Progenitor cell of endocrine pancreas (in vitro differentiated cells): ENCODE results near the gene PMFBP1. TPM values are rescaled to one million over a fixed set of nuclear protein-coding genes. Genes with fewer than 3 reads are reported as not detected.

Experiments
- DNase-seq: peaks from one replicate; pipeline ENCODE4 v3.0.0; 2021; ENCODE audit warnings: low spot score; ENCODE audit not compliant: unreplicated experiment
- H3K27ac Mint-ChIP-seq: 2 replicates; pipeline ENCODE4 v1.8.0; 2021; ENCODE audit warnings: mild to moderate bottlenecking, moderate library complexity, mixed read lengths
- H3K27me3 Mint-ChIP-seq: 2 replicates; pipeline ENCODE4 v1.8.0; 2021; ENCODE audit warnings: mixed read lengths
- H3K36me3 Mint-ChIP-seq: 2 replicates; pipeline ENCODE4 v1.8.0; 2022; ENCODE audit warnings: mixed read lengths; ENCODE audit not compliant: insufficient read depth
- H3K4me1 Mint-ChIP-seq: 2 replicates; pipeline ENCODE4 v1.8.0; 2021; ENCODE audit warnings: low read depth, mixed read lengths
- H3K4me3 Mint-ChIP-seq: 2 replicates; pipeline ENCODE4 v1.8.0; 2021; ENCODE audit warnings: low read depth, mild to moderate bottlenecking, moderate library complexity, mixed read lengths
- H3K9me3 Mint-ChIP-seq: 2 replicates; pipeline ENCODE4 v1.8.0; 2021; ENCODE audit warnings: low read depth, mixed read lengths
- total RNA-seq: library from RNA; stranded (reverse); gene quantifications from 2 replicates; pipeline ENCODE4 v1.2.1, GENCODE V29; 2021
- TF ChIP-seq, protein P1 (sequence below): fragments of 200-600 bp; sonication (generic); IDR thresholded peaks from one replicate; pipeline ENCODE4 v1.5.0; 2021; ENCODE audit warnings: antibody characterized with exemption, mild to moderate bottlenecking; ENCODE audit not compliant: unreplicated experiment

Gene PMFBP1
- total RNA-seq, 1 donor from 2014 or later, result 3.9 TPM

DNA sequence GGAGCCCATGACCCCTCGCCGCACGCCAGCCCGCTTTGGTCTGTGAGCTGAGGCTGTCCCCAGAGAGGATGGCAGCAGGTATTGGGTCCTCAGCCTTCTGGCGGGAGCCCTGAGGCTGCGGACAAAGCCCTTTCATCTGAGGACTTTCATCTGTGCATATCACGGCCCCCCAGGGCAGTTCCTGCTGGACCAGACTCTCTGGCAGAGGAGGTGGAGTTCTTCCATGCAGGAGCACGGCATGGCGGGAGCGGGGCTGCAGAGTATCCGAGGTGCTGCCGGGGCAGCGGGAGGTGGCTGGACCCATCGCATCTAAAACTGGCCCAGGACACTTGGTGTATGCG lies 59.5 kb downstream of the PMFBP1 start:
- H3K27me3 Mint-ChIP-seq, result no peaks in the 10 kb centered on the region
- DNase-seq, result no peak
- H3K36me3 Mint-ChIP-seq, result peaks cover 26% of the 10 kb centered on the region
- H3K9me3 Mint-ChIP-seq, result peaks cover 2% of the 10 kb centered on the region
- H3K27ac Mint-ChIP-seq, result no peak overlapping the region
- no peaks in the 10 kb centered on the region for H3K4me1 Mint-ChIP-seq
- TF ChIP-seq, protein P1, sequence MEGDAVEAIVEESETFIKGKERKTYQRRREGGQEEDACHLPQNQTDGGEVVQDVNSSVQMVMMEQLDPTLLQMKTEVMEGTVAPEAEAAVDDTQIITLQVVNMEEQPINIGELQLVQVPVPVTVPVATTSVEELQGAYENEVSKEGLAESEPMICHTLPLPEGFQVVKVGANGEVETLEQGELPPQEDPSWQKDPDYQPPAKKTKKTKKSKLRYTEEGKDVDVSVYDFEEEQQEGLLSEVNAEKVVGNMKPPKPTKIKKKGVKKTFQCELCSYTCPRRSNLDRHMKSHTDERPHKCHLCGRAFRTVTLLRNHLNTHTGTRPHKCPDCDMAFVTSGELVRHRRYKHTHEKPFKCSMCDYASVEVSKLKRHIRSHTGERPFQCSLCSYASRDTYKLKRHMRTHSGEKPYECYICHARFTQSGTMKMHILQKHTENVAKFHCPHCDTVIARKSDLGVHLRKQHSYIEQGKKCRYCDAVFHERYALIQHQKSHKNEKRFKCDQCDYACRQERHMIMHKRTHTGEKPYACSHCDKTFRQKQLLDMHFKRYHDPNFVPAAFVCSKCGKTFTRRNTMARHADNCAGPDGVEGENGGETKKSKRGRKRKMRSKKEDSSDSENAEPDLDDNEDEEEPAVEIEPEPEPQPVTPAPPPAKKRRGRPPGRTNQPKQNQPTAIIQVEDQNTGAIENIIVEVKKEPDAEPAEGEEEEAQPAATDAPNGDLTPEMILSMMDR, result no peak
- H3K4me3 Mint-ChIP-seq, result no peak overlapping the region

DNA sequence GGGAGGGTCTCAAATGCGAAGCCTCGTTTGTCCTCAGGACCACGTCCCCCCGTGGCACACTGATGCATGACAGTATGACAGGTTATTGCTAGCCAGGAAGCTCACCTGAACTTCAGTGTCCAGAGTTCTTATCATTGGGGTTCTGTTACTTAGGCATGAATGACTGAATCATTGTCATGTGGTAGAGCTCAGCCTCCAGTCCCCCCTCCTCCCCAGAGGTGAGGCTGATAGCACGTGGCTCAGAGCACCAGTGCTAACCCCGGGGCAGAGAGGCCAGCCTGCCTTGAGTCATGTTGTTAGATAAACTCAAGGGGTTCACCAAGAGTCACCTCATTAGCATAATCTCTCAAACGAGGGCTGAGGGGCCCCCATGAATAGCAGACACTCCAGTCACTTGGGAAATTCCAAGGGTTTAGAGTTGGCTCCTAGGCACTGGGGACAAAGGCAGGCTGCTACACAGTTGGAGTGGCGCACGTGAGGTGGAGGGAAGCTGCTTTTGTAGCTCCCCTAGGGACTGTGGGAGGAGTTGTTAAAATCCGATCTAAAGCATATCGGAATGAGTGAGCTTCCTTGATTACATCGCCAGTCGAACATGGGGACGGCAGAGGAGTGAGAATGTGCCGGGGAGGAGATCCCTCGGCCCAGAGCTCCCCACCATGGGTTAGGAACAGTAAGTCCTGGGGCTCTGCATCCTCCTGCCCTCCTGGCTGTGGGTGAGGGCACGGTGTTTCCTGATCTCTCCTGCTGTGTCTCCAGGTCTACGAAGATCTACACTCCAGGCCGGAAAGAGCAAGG lies 60.1 kb downstream of the PMFBP1 start:
- Mint-ChIP-seq H3K9me3 (peaks cover 2% of the 10 kb centered on the region), H3K4me3 (no peak overlapping the region), H3K36me3 (peaks cover 26% of the 10 kb centered on the region), H3K27me3 (no peaks in the 10 kb centered on the region), H3K27ac (no peak overlapping the region), H3K4me1 (no peaks in the 10 kb centered on the region)
- no peak for DNase-seq
- TF ChIP-seq, protein P1, result no peak

DNA sequence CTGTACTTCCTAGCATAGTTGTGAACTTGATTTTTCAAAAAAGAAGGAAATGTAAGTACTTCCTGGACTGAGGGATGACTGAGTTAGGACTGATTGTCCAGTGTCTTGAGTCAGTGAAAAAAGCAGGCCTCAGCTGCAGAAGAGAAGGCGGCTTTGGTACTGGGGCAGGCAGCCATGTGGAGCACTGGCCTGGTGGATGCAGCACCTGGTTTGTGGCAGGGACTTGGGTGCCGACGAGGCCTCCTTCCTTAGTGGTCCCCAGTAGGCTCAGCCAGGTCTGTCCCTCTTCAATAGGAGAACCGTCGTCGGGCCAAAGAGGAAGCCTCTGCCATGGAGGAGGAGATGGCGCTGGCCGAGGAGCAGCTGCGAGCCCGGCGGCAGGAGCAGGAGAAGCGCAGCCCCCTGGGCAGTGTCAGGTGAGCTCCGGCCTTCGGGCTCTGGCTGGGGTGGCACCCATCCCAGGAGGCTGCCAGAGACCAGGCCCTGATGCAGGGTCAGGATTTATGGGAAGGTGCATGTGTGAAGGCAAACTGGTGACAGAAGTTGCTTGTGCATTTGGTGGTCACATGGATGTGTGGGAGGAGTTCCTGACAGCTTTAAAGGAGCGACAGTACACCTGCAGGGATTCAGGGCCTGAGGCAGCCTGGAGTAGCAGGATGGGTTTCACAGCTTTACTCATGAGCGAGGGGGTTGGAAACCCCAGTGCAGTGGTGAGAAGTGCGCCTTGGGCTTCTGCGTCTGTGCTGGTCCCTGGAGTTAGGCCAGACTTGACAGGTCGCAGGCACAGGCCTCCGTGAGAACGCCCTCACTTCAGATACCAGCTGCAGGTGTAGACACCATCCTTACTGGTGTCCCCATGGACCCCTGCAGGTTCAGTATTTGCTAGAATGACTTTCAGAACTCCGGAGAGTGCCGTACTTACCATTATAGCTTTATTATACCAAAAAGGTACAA lies 61.0 kb downstream of the PMFBP1 start:
- no peaks in the 10 kb centered on the region for H3K4me1 Mint-ChIP-seq
- H3K27ac Mint-ChIP-seq, result no peak overlapping the region
- no peaks in the 10 kb centered on the region for H3K27me3 Mint-ChIP-seq
- TF ChIP-seq, protein P1, result no peak
- H3K4me3 Mint-ChIP-seq, result no peak overlapping the region
- H3K36me3 Mint-ChIP-seq, result peaks cover 23% of the 10 kb centered on the region
- H3K9me3 Mint-ChIP-seq, result peaks cover 2% of the 10 kb centered on the region
- no peak for DNase-seq

DNA sequence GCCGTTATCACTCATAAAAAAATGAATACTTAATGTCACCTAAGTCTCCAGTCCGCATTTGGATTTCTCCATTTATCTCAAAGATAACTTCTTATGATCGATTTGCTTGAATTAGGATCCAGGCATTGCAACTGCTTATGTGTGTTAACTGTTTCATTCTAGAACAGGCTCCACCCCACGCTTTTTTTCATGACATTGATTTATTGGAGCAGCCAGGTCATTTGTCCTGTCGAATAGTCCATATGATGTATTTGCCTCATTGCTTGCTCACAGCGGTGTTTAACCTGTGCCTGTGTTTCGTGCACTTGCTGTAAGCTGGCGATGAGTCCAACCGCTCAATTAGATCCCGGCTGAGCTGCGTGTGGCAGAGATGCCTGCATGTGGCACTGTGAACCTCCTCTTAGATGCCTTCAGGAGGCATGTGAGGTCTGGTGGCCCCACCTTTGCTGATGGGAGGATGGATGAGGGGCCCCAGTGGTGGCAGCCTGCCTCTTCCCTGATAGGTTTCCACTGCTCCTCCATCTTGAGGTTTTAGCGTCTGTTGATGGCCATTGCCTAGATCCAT lies 61.9 kb downstream of the PMFBP1 start:
- no peaks in the 10 kb centered on the region for H3K27me3 Mint-ChIP-seq
- H3K4me3 Mint-ChIP-seq, result no peak overlapping the region
- TF ChIP-seq, protein P1, result no peak
- H3K27ac Mint-ChIP-seq, result no peak overlapping the region
- peaks cover 2% of the 10 kb centered on the region for H3K9me3 Mint-ChIP-seq
- no peaks in the 10 kb centered on the region for H3K4me1 Mint-ChIP-seq
- DNase-seq, result no peak
- H3K36me3 Mint-ChIP-seq, result peaks cover 29% of the 10 kb centered on the region

DNA sequence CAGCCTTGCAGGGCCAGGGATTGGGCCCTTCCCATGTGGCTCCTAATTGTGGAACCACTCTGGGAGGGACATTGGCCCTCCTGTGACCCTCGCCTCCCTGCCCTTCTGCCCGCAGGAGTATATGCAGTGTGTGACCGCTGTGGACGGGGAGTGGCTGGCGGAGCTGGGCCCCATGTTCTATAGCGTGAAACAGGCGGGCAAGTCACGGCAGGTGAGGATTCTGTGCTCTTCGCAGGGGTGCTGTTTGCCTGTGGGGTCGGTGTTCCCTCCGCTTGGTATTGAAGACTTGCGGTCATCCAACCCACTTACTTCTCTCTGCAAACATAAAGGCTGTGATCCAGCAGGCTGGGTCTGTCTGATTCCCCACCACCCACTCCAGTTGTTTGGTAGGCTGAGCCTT lies 62.7 kb downstream of the PMFBP1 start:
- TF ChIP-seq, protein P1, result no peak
- no peak for DNase-seq
- Mint-ChIP-seq H3K9me3 (no peaks in the 10 kb centered on the region), H3K36me3 (peaks cover 27% of the 10 kb centered on the region), H3K27me3 (no peaks in the 10 kb centered on the region), H3K27ac (no peak overlapping the region), H3K4me3 (no peak overlapping the region), H3K4me1 (no peaks in the 10 kb centered on the region)
